ENCODE measurements around the gene TFDP1. TPM values are rescaled to one million over a fixed set of nuclear protein-coding genes. Genes with fewer than 3 reads are reported as not detected.
"Not testable (repeated sequence)": the region's sequence is repeated elsewhere in the genome, so short reads cannot be mapped to it uniquely, and the experiment has no call there.

The TFDP1 gene
- total and polyA plus RNA-seq, 2 experiments from 2014 or later = 74.8 to 122 TPM

DNA sequence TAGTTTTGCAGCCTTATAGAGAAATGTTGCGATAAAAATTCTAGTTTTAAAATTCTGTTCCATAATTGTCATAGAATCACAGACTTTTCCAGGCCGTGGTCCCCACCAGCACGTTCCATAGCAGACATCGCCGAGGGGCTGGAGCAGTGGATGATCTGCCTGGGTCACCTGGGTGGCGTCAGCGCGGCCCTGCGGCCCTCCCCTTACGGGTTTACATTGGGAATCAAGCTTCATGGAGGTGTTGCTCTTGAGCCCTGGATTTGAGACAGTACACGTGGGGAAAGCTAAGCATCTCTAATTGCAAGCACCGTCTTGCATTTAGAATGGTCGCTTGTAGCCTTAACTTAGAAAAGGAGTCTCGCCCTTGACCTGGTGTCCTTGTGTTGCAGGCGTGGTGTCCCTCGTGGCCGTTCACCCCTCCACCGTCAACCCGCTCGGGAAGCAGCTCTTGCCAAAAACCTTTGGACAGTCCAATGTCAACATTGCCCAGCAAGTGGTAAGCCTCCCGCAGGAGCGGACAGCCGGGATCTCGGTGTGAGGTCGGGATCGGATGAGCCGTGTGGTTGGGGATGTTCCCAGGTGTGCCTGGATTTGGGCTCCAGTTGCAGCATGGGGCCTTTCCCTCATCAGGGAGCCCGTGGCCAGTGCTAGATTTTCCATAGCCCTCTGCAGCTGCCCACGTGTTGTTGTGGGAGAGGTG lies 38.4 kb downstream of the TFDP1 start:
- Histone ChIP-seq H3K9me3 (ENCODE audit: low read depth) (no peaks in the 10 kb centered on the region), H3F3A (ENCODE audit: insufficient read depth) (peaks cover 24% of the 10 kb centered on the region), H3K4me2 (ENCODE audit: unreplicated experiment) (no peak overlapping the region), H3K27me3 (replicated peaks; ENCODE audit: insufficient read depth) (no peaks in the 10 kb centered on the region), H3K79me2 (ENCODE audit: insufficient read depth) (peaks cover 71% of the 10 kb centered on the region), H4K20me1 (ENCODE audit: insufficient read depth) (peaks cover 10% of the 10 kb centered on the region; the same call in 1 of the 2 replicates), H3K36me3 (ENCODE audit: low read depth) (no peaks in the 10 kb centered on the region), H2AFZ (no peak overlapping the region), H3K4me1 (ENCODE audit: insufficient read depth) (peaks cover 9% of the 10 kb centered on the region), H3K9ac (no peak overlapping the region), H3K27ac (no peak overlapping the region), H3K4me3 (no peak overlapping the region), H3K9me2 (ENCODE audit: insufficient read depth) (no peaks in the 10 kb centered on the region)
- in situ Hi-C loops (cut with MboI) = no loop called here
- WGBS, 2 experiments (ENCODE audit: low coverage in 1 of 2, low lambda C conversion rate in 2 of 2, missing lambda C conversion rate in 2 of 2) = 90 to 93% methylated on average over 29 of the region's 29 CpGs
- peak; percentile 13 for DNase-seq
- TF ChIP-seq EZH2 (IDR thresholded peaks at IDR 0.05; ENCODE audit: insufficient read depth, poor library complexity, severe bottlenecking) (no peak), EZH2phosphoT487 (IDR thresholded peaks at IDR 0.05; ENCODE audit: insufficient read depth, low read depth) (no peak)

DNA sequence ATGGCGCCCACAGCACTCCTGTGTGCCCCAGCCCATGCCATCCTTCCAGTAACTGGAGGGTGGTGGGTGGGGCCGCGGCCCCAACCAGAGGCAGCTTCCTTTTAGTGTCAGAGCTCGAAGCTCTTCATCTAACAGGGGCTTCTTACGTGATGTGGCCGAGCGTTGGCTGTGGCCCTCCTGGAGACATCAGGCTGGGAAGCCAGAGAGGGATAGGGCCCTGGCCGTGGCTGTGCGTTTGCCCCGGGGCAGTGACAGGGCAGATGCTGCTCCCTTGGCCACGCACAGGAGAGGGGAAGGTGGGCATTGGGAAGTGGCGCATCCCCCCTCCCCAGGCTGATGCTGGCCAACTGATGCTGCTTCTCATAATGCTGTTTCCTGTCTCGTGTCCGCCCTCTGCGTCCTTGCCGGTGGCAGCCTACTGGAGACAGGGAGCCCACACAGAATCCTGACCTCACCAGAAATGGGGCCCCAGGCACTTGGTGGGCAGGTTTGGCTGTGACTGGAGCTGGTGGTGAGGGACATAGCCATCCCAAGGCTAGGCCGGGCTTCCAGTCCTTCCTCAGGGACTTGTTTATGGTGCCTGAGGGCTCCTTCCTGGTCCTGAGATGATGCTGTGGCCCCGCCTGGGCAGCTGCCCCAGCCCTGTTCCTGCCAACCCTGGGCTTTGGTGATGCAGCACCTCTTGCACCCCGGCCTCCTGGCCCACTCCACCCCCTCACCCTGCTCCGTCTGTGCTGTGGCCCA lies 39.1 kb downstream of the TFDP1 start:
- Histone ChIP-seq H3K4me1 (ENCODE audit: insufficient read depth) (peaks cover 9% of the 10 kb centered on the region), H3K9ac (no peak overlapping the region), H3K27me3 (replicated peaks; ENCODE audit: insufficient read depth) (no peaks in the 10 kb centered on the region), H3K4me2 (ENCODE audit: unreplicated experiment) (no peak overlapping the region), H3K9me2 (ENCODE audit: insufficient read depth) (no peaks in the 10 kb centered on the region), H3K27ac (no peak overlapping the region), H3F3A (ENCODE audit: insufficient read depth) (peaks cover 24% of the 10 kb centered on the region), H3K36me3 (ENCODE audit: low read depth) (no peaks in the 10 kb centered on the region), H3K9me3 (ENCODE audit: low read depth) (no peaks in the 10 kb centered on the region), H3K4me3 (no peak overlapping the region), H4K20me1 (ENCODE audit: insufficient read depth) (peaks cover 10% of the 10 kb centered on the region; the same call in 1 of the 2 replicates), H2AFZ (no peak overlapping the region), H3K79me2 (ENCODE audit: insufficient read depth) (peaks cover 71% of the 10 kb centered on the region)
- TF ChIP-seq EZH2 (IDR thresholded peaks at IDR 0.05; ENCODE audit: insufficient read depth, poor library complexity, severe bottlenecking) (no peak), EZH2phosphoT487 (IDR thresholded peaks at IDR 0.05; ENCODE audit: insufficient read depth, low read depth) (no peak)
- in situ Hi-C loops (cut with MboI) = no loop called here
- DNase-seq = peak; percentile 61
- 89 to 90% methylated on average over 16 to 20 of the region's 20 CpGs for WGBS, 2 experiments (ENCODE audit: low coverage in 1 of 2, low lambda C conversion rate in 2 of 2, missing lambda C conversion rate in 2 of 2)

DNA sequence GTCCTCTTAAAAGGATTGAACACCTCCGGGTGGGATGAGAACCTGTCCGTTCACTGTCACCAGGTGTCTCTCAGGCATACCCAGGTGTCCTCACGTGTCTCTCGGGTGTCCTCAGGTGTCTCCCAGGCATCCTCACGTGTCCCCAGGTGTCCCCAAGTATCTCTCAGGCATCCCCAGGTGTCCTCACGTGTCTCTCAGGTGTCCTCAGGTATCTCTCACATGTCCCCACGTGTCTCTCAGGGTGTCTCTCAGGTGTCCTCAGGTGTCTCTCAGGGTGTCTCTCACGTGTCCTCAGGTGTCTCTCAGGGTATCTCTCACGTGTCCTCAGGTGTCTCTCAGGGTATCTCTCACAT lies 39.7 kb downstream of the TFDP1 start:
- 87 to 89% methylated on average over 9 of the region's 9 CpGs for WGBS, 2 experiments (ENCODE audit: low coverage in 1 of 2, low lambda C conversion rate in 2 of 2, missing lambda C conversion rate in 2 of 2)
- in situ Hi-C loops (cut with MboI) = no loop called here

DNA sequence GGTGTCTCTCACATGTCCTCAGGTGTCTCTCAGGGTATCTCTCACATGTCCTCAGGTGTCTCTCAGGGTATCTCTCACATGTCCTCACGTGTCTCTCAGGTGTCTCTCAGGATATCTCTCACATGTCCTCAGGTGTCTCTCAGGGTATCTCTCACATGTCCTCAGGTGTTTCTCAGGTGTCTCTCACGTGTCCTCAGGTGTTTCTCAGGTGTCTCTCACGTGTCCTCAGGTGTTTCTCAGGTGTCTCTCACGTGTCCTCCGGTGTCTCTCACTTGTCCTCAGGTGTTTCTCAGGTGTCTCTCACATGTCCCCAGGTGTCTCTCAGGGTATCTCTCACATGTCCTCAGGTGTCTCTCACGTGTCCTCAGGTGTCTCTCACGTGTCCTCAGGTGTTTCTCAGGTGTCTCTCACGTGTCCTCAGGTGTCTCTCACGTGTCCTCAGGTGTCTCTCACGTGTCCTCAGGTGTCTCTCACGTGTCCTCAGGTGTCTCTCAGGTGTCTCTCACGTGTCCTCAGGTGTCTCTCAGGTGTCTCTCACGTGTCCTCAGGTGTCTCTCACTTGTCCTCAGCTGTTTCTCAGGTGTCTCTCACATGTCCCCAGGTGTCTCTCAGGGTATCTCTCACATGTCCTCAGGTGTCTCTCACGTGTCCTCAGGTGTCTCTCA lies 40.2 kb downstream of the TFDP1 start:
- H3K36me3 ChIP-seq (ENCODE audit: low read depth); H3K9me3 ChIP-seq (ENCODE audit: low read depth); in situ Hi-C loops (cut with MboI); H3K27ac ChIP-seq; H3K9ac ChIP-seq; H3K4me1 ChIP-seq (ENCODE audit: insufficient read depth); DNase-seq; H3K27me3 ChIP-seq (replicated peaks; ENCODE audit: insufficient read depth); H3K9me2 ChIP-seq (ENCODE audit: insufficient read depth); H3K4me2 ChIP-seq (ENCODE audit: unreplicated experiment); H2AFZ ChIP-seq; H3K4me3 ChIP-seq: not testable (repeated sequence)
- peaks cover 10% of the 10 kb centered on the region; the same call in 1 of the 2 replicates for H4K20me1 ChIP-seq (ENCODE audit: insufficient read depth)
- WGBS, 2 experiments (ENCODE audit: low coverage in 1 of 2, low lambda C conversion rate in 2 of 2, missing lambda C conversion rate in 2 of 2) = 60 to 90% methylated on average over 9 to 14 of the region's 14 CpGs
- H3K79me2 ChIP-seq (ENCODE audit: insufficient read depth) = peaks cover 71% of the 10 kb centered on the region
- H3F3A ChIP-seq (ENCODE audit: insufficient read depth) = peaks cover 24% of the 10 kb centered on the region

More for the DNA sequence above, 39.7 kb downstream of the TFDP1 start:
- H3K4me2 ChIP-seq (ENCODE audit: unreplicated experiment) = no peak overlapping the region
- H4K20me1 ChIP-seq (ENCODE audit: insufficient read depth) = peaks cover 10% of the 10 kb centered on the region; the same call in 1 of the 2 replicates
- TF ChIP-seq EZH2phosphoT487 (IDR thresholded peaks at IDR 0.05; ENCODE audit: insufficient read depth, low read depth) (no peak), EZH2 (IDR thresholded peaks at IDR 0.05; ENCODE audit: insufficient read depth, poor library complexity, severe bottlenecking) (no peak)
- no peaks in the 10 kb centered on the region for H3K9me3 ChIP-seq (ENCODE audit: low read depth)
- H2AFZ ChIP-seq = no peak overlapping the region
- no peak overlapping the region for H3K4me3 ChIP-seq
- no peak for DNase-seq
- H3K27me3 ChIP-seq (replicated peaks; ENCODE audit: insufficient read depth) = no peaks in the 10 kb centered on the region
- no peaks in the 10 kb centered on the region for H3K9me2 ChIP-seq (ENCODE audit: insufficient read depth)
- H3K79me2 ChIP-seq (ENCODE audit: insufficient read depth) = peaks cover 71% of the 10 kb centered on the region
- H3K4me1 ChIP-seq (ENCODE audit: insufficient read depth) = peaks cover 9% of the 10 kb centered on the region
- no peak overlapping the region for H3K9ac ChIP-seq
- H3K27ac ChIP-seq = no peak overlapping the region
- peaks cover 24% of the 10 kb centered on the region for H3F3A ChIP-seq (ENCODE audit: insufficient read depth)
- H3K36me3 ChIP-seq (ENCODE audit: low read depth) = no peaks in the 10 kb centered on the region
